22Rv1 (cell line): Measurements from ENCODE around the gene LRRC46.
A peak's percentile ranks its signal among the peaks of the same experiment; 100 is the strongest.

Experiments used
- H3K27ac ChIP-seq: fragments of 450-650 bp; 2 replicates; pipeline ENCODE4 v1.5.1; 2017
- ZFX ChIP-seq: fragments of 450-650 bp; IDR thresholded peaks from 2 replicates; pipeline ENCODE4 v1.6.1; 2017; ENCODE audit warnings: antibody characterized with exemption, borderline replicate concordance
- TF ChIP-seq, protein P1 (sequence below): fragments of 450-650 bp; IDR thresholded peaks from 2 replicates; pipeline ENCODE4 v1.5.1; 2017; ENCODE audit warnings: mild to moderate bottlenecking

Gene LRRC46

DNA sequence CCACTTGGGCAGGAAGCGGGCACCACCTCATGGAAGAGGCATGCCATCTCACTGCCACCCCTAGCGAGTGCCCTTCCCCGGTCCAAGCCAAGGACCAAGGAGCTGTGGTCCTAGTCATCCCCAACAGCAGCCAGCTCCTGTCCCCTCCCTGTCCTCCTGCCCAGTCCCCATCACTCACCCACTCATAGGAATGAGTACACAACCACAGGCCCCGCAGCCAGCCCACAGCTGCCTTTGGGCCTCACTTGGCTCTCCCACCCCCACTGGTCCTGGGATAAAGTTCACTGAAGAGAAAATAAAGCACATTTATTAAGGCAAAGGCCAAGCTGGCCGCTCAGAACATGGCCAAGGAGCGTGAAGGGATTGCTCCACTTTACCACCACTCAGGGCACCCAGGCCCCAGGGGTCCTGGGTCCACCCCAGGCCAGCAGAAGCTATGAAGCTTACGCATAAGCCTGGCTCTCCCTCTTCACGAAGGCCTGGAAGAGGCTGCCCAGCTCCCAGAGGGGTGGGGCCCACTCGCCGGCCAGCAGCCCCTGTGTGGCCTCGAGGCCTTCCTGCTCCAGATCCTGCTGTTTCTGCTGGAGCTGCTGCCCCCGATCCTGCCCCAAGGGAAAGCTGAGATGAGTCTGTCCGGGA lies 6.0 kb downstream of the LRRC46 start:
- H3K27ac ChIP-seq = no peak overlapping the region
- no peak for TF ChIP-seq ZFX
- TF ChIP-seq, protein P1, sequence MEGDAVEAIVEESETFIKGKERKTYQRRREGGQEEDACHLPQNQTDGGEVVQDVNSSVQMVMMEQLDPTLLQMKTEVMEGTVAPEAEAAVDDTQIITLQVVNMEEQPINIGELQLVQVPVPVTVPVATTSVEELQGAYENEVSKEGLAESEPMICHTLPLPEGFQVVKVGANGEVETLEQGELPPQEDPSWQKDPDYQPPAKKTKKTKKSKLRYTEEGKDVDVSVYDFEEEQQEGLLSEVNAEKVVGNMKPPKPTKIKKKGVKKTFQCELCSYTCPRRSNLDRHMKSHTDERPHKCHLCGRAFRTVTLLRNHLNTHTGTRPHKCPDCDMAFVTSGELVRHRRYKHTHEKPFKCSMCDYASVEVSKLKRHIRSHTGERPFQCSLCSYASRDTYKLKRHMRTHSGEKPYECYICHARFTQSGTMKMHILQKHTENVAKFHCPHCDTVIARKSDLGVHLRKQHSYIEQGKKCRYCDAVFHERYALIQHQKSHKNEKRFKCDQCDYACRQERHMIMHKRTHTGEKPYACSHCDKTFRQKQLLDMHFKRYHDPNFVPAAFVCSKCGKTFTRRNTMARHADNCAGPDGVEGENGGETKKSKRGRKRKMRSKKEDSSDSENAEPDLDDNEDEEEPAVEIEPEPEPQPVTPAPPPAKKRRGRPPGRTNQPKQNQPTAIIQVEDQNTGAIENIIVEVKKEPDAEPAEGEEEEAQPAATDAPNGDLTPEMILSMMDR = no peak

DNA sequence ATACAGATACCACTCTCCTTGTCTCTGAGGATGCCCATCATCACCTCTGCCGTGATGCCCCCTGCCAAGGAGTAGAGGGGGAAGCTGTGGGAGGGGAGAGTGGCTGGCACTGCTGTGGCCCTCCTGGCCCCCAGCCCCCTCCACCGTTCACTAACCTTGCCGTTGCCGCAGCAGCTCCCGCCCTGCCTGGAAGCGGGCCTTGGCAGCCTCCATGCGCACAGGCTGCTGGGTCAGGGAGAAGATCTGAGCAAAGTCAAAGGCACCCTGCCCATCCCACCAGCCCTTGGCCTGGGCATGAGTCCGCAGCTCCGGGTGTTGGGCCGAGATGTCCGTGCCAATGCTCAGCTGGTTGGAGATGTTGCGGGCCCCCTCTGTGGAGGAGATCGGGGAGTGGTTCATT lies 7.2 kb downstream of the LRRC46 start:
- no peak overlapping the region for H3K27ac ChIP-seq
- TF ChIP-seq ZFX = no peak
- TF ChIP-seq, protein P1 = no peak

DNA sequence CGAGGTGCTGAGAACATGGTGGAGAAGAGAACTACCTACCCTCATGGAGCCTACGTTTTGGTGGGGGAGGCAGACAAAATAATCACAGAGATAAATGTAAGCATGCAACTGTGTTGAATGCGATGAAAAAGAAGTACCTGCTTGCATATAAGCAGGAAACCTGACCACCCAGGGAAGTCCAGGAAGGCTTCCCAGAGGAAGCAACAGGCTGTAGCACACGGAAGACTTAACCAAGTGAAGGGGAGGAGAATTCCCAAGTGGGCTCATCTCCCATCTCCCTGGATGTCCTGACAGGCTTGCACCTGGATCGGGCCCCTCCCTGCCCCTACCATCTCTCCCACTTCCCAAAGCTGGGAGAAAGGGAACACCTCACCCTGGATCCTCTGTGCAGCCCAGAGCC lies 7.6 kb downstream of the LRRC46 start:
- H3K27ac ChIP-seq = no peak overlapping the region
- TF ChIP-seq, protein P1 = no peak
- no peak for TF ChIP-seq ZFX

DNA sequence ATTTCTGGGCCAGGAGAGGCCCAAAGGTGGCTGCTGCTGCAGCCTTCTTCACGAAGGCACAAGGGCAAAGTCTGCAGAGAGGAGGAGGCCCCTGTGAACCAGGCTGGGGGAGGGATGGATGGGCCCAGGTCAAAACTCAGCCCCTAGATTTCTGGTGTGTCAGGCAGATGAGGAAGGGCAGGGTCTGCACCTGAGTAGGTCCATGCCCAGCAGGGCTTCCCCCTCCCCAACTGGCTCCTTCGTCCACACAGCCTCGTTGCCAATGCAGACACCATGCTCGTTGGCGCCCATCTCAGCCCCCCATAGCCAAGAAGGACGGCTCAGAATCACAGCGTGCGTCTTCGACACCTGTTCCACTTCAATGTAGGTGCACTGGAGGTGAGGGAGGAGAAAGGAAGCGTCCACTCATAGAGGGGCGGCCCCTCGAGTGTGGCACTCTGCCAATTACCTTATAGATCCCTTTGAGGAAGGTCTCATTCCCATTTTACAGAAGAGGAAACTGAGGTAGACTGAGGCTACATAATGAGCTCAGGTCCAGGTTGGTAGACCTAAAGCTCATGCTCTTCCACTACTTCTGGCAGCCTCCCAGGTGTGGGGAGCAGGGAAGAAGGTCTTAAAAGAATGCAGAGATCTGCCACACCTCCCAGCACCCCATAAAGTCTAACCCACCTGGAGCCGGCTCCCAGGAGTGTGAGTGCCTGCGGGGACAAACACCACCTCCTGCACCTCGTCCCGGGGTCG lies 8.7 kb downstream of the LRRC46 start:
- TF ChIP-seq ZFX = no peak
- TF ChIP-seq, protein P1 = no peak
- H3K27ac ChIP-seq = no peak overlapping the region; the same call in 1 of the 2 replicates

DNA sequence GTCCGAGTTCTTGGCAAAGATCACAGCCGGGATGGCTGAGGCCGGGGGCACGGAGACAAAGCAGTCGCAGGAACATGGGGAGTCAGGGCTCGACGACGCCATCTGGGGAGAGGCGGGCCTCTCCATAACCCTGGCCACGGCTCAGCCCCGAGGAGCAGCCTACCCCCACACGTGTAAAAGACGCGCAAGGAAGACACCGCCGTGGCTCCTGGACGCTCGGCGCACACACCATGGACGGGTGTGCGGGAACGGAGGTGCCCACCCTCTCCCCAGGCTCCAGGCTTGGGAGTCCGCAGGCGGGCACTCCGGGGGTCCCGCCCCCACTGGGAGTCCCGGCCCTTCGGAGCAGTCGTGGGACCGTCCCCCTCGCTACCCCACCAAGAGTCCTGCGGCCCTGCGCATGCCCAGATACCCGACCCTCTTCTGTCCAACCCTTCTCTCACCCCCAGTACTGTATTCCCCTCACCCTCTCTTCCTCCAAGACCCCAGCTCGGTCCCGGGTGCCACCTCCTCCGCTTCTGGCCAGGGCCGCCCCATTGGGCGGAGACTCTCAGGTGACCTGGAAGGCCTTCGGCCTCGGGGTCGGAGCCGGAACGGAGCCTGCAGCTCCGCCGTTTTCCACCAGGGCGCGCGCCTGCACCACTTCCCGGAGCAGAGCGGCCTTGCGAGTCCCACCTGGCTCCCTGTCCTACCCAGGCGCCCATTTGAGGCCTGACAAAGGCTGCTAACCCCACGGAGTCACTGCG lies 9.4 kb downstream of the LRRC46 start, which contains the start of gene SCRN2:
TSS of gene SCRN2 (minus strand) at position 532 of the 746 bp plus-strand sequence. CDS start at position 102, 430 bp downstream.
- TF ChIP-seq, protein P1 = peak; percentile 94
- TF ChIP-seq ZFX = no peak
- peak within 1 kb of the TSS; percentile 31; the same call in 1 of the 2 replicates for H3K27ac ChIP-seq

DNA sequence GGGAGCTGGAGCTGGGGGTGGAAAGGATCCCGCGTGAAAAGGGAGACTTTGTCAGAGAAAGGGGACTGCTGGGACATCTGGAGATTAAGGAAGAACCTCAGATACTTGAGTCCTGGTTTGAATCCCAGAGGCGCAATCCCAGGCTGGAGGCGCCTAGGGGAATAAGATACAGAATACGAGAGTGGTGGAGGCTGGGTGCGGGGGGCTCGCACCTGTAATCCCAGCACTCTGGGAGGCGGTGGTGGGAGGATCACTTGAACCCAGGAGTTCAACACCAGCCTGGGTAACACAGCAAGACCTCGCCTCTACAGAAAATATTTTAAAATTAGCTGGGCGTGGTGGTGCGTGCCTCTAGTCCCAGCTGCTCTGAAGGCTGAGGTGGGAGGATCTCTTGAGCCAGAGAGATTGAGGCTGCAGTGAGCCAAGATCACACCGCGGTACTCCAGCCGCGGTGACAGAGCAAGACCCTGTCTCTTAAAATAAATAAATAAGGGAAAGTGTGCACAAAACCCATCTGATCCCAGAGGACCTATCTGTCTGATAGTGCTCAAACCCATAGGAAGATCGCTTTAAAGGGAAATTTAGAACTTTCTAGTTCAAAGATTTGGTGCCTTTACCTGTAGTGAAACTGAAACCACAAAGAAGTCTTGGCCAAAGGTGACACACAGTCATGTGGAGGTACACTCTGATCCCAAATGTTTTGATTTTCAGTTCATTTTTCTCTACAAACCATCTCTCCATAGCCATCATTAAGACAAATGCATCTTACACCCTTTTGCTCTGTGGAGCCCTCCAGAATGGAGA lies 10.2 kb downstream of the LRRC46 start:
- H3K27ac ChIP-seq = no peak overlapping the region
- TF ChIP-seq ZFX = no peak
- TF ChIP-seq, protein P1 = peak; percentile 58
